ENCODE data around the gene DLX2. TPM values are rescaled to one million over a fixed set of nuclear protein-coding genes. Genes with fewer than 3 reads are reported as not detected.

The DLX2 gene
- total and polyA plus RNA-seq, 2 donors from 2014 or later = not detected

- DNase-seq = peak in 3 of 5 donors; percentile 5 to 21 (median 14)
- H3K27me3 ChIP-seq (ENCODE audit: control insufficient read depth, insufficient read depth, low read length) = peaks cover 67% of the 10 kb centered on the region
- no peak for FAIRE-seq
- H3K27ac ChIP-seq (ENCODE audit: low read depth in 2 of 2, low read length in 2 of 2) = no peak overlapping the region
- H3K4me3 ChIP-seq (ENCODE audit: low read length in 3 of 3) = no peak overlapping the region
- intact Hi-C loops (cut with DNase I) = no loop called here
- no peaks in the 10 kb centered on the region for H3K36me3 ChIP-seq (ENCODE audit: control insufficient read depth in 2 of 3, insufficient read depth in 3 of 3, low read length in 3 of 3)
- no peak overlapping the region for H3K9ac ChIP-seq (ENCODE audit: low read length in 3 of 3)
- no peaks in the 10 kb centered on the region for H3K9me3 ChIP-seq (ENCODE audit: control insufficient read depth in 2 of 3, insufficient read depth in 1 of 3, low read length in 3 of 3)
- H3K4me1 ChIP-seq (ENCODE audit: control insufficient read depth in 2 of 3, insufficient read depth in 2 of 3, low read depth in 1 of 3, low read length in 3 of 3) = peaks cover 3 to 17% (median 10%) of the 10 kb centered on the region in 3 donors
- no peak for TF ChIP-seq CTCF (IDR thresholded peaks at IDR 0.05; ENCODE audit: borderline replicate concordance, extremely low read depth, insufficient read depth)
Measured at GRCh38 chr2:172105471-172106107, 2.9 kb upstream of the DLX2 start.

GRCh38 chr2:172103471-172104272 is 972 bp upstream of the DLX2 start:
- Histone ChIP-seq H3K27ac (ENCODE audit: low read depth in 2 of 2, low read length in 2 of 2) (no peak overlapping the region), H3K9me3 (ENCODE audit: control insufficient read depth in 2 of 3, insufficient read depth in 1 of 3, low read length in 3 of 3) (no peaks in the 10 kb centered on the region), H3K4me3 (ENCODE audit: low read length in 3 of 3) (peak overlapping the region in 1 of 3 donors; percentile 68), H3K36me3 (ENCODE audit: control insufficient read depth in 2 of 3, insufficient read depth in 3 of 3, low read length in 3 of 3) (no peaks in the 10 kb centered on the region), H3K4me1 (ENCODE audit: control insufficient read depth in 2 of 3, insufficient read depth in 2 of 3, low read depth in 1 of 3, low read length in 3 of 3) (peaks cover 3 to 20% (median 10%) of the 10 kb centered on the region in 3 donors), H3K27me3 (ENCODE audit: control insufficient read depth, insufficient read depth, low read length) (peaks cover 69% of the 10 kb centered on the region), H3K9ac (ENCODE audit: low read length in 3 of 3) (no peak overlapping the region)
- FAIRE-seq (no peak), DNase-seq (peak; percentile 87 to 95 (median 92))
- peak; percentile 85 for TF ChIP-seq CTCF (IDR thresholded peaks at IDR 0.05; ENCODE audit: borderline replicate concordance, extremely low read depth, insufficient read depth)
- intact Hi-C loops (cut with DNase I) = no loop called here

GRCh38 chr2:172101821-172102390 is 794 bp downstream of the DLX2 start:
- FAIRE-seq = no peak
- no peaks in the 10 kb centered on the region for H3K9me3 ChIP-seq (ENCODE audit: control insufficient read depth in 2 of 3, insufficient read depth in 1 of 3, low read length in 3 of 3)
- peaks cover 71% of the 10 kb centered on the region for H3K27me3 ChIP-seq (ENCODE audit: control insufficient read depth, insufficient read depth, low read length)
- H3K36me3 ChIP-seq (ENCODE audit: control insufficient read depth in 2 of 3, insufficient read depth in 3 of 3, low read length in 3 of 3) = no peaks in the 10 kb centered on the region
- peaks cover 3 to 20% (median 10%) of the 10 kb centered on the region in 3 donors for H3K4me1 ChIP-seq (ENCODE audit: control insufficient read depth in 2 of 3, insufficient read depth in 2 of 3, low read depth in 1 of 3, low read length in 3 of 3)
- no peak for TF ChIP-seq CTCF (IDR thresholded peaks at IDR 0.05; ENCODE audit: borderline replicate concordance, extremely low read depth, insufficient read depth)
- DNase-seq = peak; percentile 43 to 73 (median 48)
- H3K4me3 ChIP-seq (ENCODE audit: low read length in 3 of 3) = no peak overlapping the region
- no peak overlapping the region for H3K9ac ChIP-seq (ENCODE audit: low read length in 3 of 3)
- intact Hi-C loops (cut with DNase I) = no loop called here
- no peak overlapping the region for H3K27ac ChIP-seq (ENCODE audit: low read depth in 2 of 2, low read length in 2 of 2)
